NT2/D1 (cell line): ENCODE data around the gene CDADC1.

Experiments used
- DNase-seq: peaks from one replicate; pipeline ENCODE4 v3.0.0-alpha.2; 2011; ENCODE audit warnings: low read depth, low spot score
- H3K27me3 ChIP-seq: 2 replicates; pipeline ENCODE4 v1.6.0; 2011; ENCODE audit warnings: mild to moderate bottlenecking; ENCODE audit not compliant: insufficient read length, insufficient read depth
- H3K36me3 ChIP-seq: 2 replicates; pipeline ENCODE4 v1.6.1; 2011; ENCODE audit warnings: mild to moderate bottlenecking, low read length, mixed read lengths; ENCODE audit not compliant: insufficient read depth, insufficient read length
- H3K4me1 ChIP-seq: 2 replicates; pipeline ENCODE4 v1.5.1; 2011; ENCODE audit not compliant: insufficient read depth, insufficient read length
- H3K4me3 ChIP-seq: 2 replicates; pipeline ENCODE4 v1.5.1; 2011; ENCODE audit warnings: low read depth; ENCODE audit not compliant: insufficient read length
- H3K9ac ChIP-seq: 2 replicates; pipeline ENCODE4 v1.6.0; 2011; ENCODE audit warnings: low read depth; ENCODE audit not compliant: insufficient read length
- H3K9me3 ChIP-seq: 2 replicates; pipeline ENCODE4 v1.5.1; 2011; ENCODE audit warnings: mild to moderate bottlenecking, low read length; ENCODE audit not compliant: insufficient read depth
- SUZ12 ChIP-seq: IDR thresholded peaks from 2 replicates; pipeline ENCODE4 v1.6.1; 2011; ENCODE audit not compliant: insufficient read length, insufficient read depth; ENCODE audit errors: extremely low read depth
- YY1 ChIP-seq: IDR thresholded peaks from 2 replicates; pipeline ENCODE4 v1.6.1; 2011; ENCODE audit not compliant: insufficient read length, insufficient read depth
- ZNF274 ChIP-seq: IDR thresholded peaks from 2 replicates; pipeline ENCODE4 v1.6.1; 2011; ENCODE audit warnings: mild to moderate bottlenecking, low read depth, low read length

Gene CDADC1

GRCh38 chr13:49315036-49315565 is 67.4 kb downstream of the CDADC1 start:
- DNase-seq = no peak
- Histone ChIP-seq H3K9me3 (no peaks in the 10 kb centered on the region), H3K36me3 (no peaks in the 10 kb centered on the region), H3K9ac (no peak overlapping the region), H3K4me1 (no peaks in the 10 kb centered on the region), H3K4me3 (no peak overlapping the region), H3K27me3 (no peaks in the 10 kb centered on the region)
- no peak for TF ChIP-seq ZNF274
- no peak for TF ChIP-seq YY1
- no peak for TF ChIP-seq SUZ12

- H3K4me1 ChIP-seq = no peaks in the 10 kb centered on the region
- H3K4me3 ChIP-seq = no peak overlapping the region
- H3K36me3 ChIP-seq = no peaks in the 10 kb centered on the region
- no peaks in the 10 kb centered on the region for H3K9me3 ChIP-seq
- no peaks in the 10 kb centered on the region for H3K27me3 ChIP-seq
- no peak for DNase-seq
- no peak for TF ChIP-seq SUZ12
- no peak for TF ChIP-seq ZNF274
- no peak for TF ChIP-seq YY1
- no peak overlapping the region for H3K9ac ChIP-seq
These were observed 68.2 kb downstream of the CDADC1 start for GRCh38 chr13:49315756-49316482.

GRCh38 chr13:49319551-49319950 is 71.8 kb downstream of the CDADC1 start:
- Histone ChIP-seq H3K9me3 (no peaks in the 10 kb centered on the region), H3K9ac (no peak overlapping the region), H3K4me1 (no peaks in the 10 kb centered on the region), H3K4me3 (no peak overlapping the region), H3K36me3 (no peaks in the 10 kb centered on the region), H3K27me3 (no peaks in the 10 kb centered on the region)
- TF ChIP-seq ZNF274 (no peak), SUZ12 (no peak), YY1 (no peak)
- DNase-seq = no peak

DNA sequence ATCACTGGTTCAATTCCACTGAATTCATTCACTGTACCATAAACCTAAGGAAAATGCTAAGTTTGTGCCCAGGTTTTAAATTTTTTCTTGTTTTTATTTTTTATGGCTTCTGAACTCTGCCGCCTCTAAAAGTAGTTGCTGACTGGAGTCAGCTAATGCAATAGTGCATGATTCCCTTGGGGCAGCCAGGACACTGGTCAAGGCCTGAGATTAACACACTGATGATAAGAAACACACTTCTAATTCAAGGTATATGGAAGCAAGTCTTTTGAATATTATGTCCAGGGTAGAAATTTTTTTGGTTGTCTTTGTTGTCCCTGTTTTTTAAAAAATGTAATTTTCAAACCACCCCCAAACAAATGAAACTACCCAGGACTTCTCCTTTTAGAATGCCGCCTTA is 72.2 kb downstream of the CDADC1 start:
- DNase-seq = no peak
- H3K4me1 ChIP-seq = no peaks in the 10 kb centered on the region
- H3K4me3 ChIP-seq = no peak overlapping the region
- H3K27me3 ChIP-seq = no peaks in the 10 kb centered on the region
- H3K9ac ChIP-seq = no peak overlapping the region
- H3K9me3 ChIP-seq = no peaks in the 10 kb centered on the region
- H3K36me3 ChIP-seq = no peaks in the 10 kb centered on the region
- no peak for TF ChIP-seq YY1
- no peak for TF ChIP-seq ZNF274
- no peak for TF ChIP-seq SUZ12

- Histone ChIP-seq H3K4me3 (no peak overlapping the region), H3K9me3 (no peaks in the 10 kb centered on the region), H3K36me3 (no peaks in the 10 kb centered on the region), H3K4me1 (no peaks in the 10 kb centered on the region), H3K9ac (no peak overlapping the region), H3K27me3 (no peaks in the 10 kb centered on the region)
- TF ChIP-seq YY1 = no peak
- TF ChIP-seq SUZ12 = no peak
- DNase-seq = no peak
These were observed 73.2 kb downstream of the CDADC1 start for GRCh38 chr13:49320975-49321374.

GRCh38 chr13:49322702-49323101 is 75.0 kb downstream of the CDADC1 start:
- Histone ChIP-seq H3K36me3 (no peaks in the 10 kb centered on the region), H3K4me3 (no peak overlapping the region), H3K27me3 (no peaks in the 10 kb centered on the region), H3K4me1 (no peaks in the 10 kb centered on the region), H3K9ac (no peak overlapping the region), H3K9me3 (no peaks in the 10 kb centered on the region)
- DNase-seq = no peak
- TF ChIP-seq YY1 (no peak), ZNF274 (no peak), SUZ12 (no peak)

DNA sequence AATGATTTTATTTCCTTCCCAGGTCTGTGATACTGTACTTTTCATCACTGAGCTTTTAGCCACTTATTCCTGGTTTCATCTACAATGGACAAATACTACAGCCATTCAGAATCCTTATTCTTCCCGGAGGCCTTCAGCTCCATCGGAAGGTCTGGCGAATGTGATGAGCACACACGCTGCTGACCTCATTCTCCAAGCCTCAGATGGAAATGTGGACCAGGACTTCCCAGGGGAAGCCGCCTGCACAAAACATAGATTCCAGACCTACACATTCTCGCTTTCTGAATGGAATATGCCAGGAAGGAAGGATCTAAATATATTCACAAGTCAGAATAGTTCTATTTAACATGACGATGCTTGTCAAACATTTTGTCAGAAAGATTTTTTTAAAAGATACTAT is 75.6 kb downstream of the CDADC1 start:
- Histone ChIP-seq H3K9ac (no peak overlapping the region), H3K36me3 (no peaks in the 10 kb centered on the region), H3K4me3 (no peak overlapping the region), H3K9me3 (no peaks in the 10 kb centered on the region), H3K27me3 (no peaks in the 10 kb centered on the region), H3K4me1 (no peaks in the 10 kb centered on the region)
- no peak for DNase-seq
- TF ChIP-seq SUZ12 = no peak
- TF ChIP-seq ZNF274 = no peak
- no peak for TF ChIP-seq YY1
